ENCODE data around the gene TRIP12. TPM values are rescaled to one million over a fixed set of nuclear protein-coding genes. Genes with fewer than 3 reads are reported as not detected.

TRIP12 gene
- total RNA-seq, result 100 to 1,000 TPM; 184 to 358 TPM
- 10 to 100 TPM; 18.6 to 52.8 TPM for polyA plus RNA-seq
- long read RNA-seq, donor 1, partial matches to known transcripts, result 0 of 1 reads
- long read RNA-seq, donor 1, other reads (novel, unspliced or antisense), result 0 of 1 reads
- long read RNA-seq, donor 2, partial matches to known transcripts, result 0 of 3 reads
- long read RNA-seq, donor 2, other reads (novel, unspliced or antisense), result 0 of 3 reads
- long read RNA-seq, donor 3, partial matches to known transcripts, result 6 of 6 reads
- long read RNA-seq, donor 3, other reads (novel, unspliced or antisense), result 0 of 6 reads
- long read RNA-seq, donor 4, result 0 reads
- long read RNA-seq, donor 5, partial matches to known transcripts, result 14 of 15 reads
- long read RNA-seq, donor 5, other reads (novel, unspliced or antisense), result 0 of 15 reads

GRCh38 chr2:229921892-229922448 lies at the start of gene TRIP12:
Gene TRIP12, minus strand, starts transcription at chr2:229922009. Its CDS starts 41,930 bp downstream, at chr2:229880079.
- H3K4me3 ChIP-seq, result peak within 1 kb of the TSS; percentile 80
- no peaks in the 10 kb centered on the region for H3K9me3 ChIP-seq (ENCODE audit: control insufficient read depth in 4 of 4, insufficient read depth in 3 of 4, low read length in 3 of 4)
- peaks cover 0 to 15% (median 7%) of the 10 kb centered on the region in 5 donors for H3K4me1 ChIP-seq (ENCODE audit: control insufficient read depth in 5 of 5, insufficient read depth in 5 of 5, low read length in 5 of 5)
- WGBS, 2 donors, result 0% methylated on average over 38 to 49 of the region's 49 CpGs
- H3K27ac ChIP-seq (ENCODE audit: low read depth in 1 of 2, low read length in 1 of 2), result peak within 1 kb of the TSS; percentile 99 to 100
- no peaks in the 10 kb centered on the region for H3K36me3 ChIP-seq (ENCODE audit: control insufficient read depth in 4 of 4, insufficient read depth in 4 of 4, low read length in 4 of 4)
- ATAC-seq (ENCODE audit: insufficient read depth, low FRiP score), result peak; percentile 90
- peak within 1 kb of the TSS; percentile 82 to 83 for H3K9ac ChIP-seq (ENCODE audit: insufficient read depth in 1 of 2, low read length in 2 of 2)
- H3K27me3 ChIP-seq (ENCODE audit: control insufficient read depth in 3 of 3, insufficient read depth in 3 of 3, low read length in 2 of 3), result no peaks in the 10 kb centered on the region
- peak; percentile 96 to 98 (median 98) for DNase-seq
- no peak for TF ChIP-seq CTCF (IDR thresholded peaks at IDR 0.05; ENCODE audit: control extremely low read depth, extremely low read depth)

- no peaks in the 10 kb centered on the region for H3K36me3 ChIP-seq (ENCODE audit: control insufficient read depth in 4 of 4, insufficient read depth in 4 of 4, low read length in 4 of 4)
- H3K27ac ChIP-seq (ENCODE audit: low read depth in 1 of 2, low read length in 1 of 2), result no peak overlapping the region
- no peak for DNase-seq
- H3K4me1 ChIP-seq (ENCODE audit: control insufficient read depth in 5 of 5, insufficient read depth in 5 of 5, low read length in 5 of 5), result peaks cover 0 to 12% (median 0%) of the 10 kb centered on the region in 5 donors
- H3K4me3 ChIP-seq, result no peak overlapping the region
- TF ChIP-seq CTCF (IDR thresholded peaks at IDR 0.05; ENCODE audit: control extremely low read depth, extremely low read depth), result no peak
- H3K9ac ChIP-seq (ENCODE audit: insufficient read depth in 1 of 2, low read length in 2 of 2), result no peak overlapping the region
- H3K27me3 ChIP-seq (ENCODE audit: control insufficient read depth in 3 of 3, insufficient read depth in 3 of 3, low read length in 2 of 3), result no peaks in the 10 kb centered on the region
- 84 to 94% methylated on average over 3 of the region's 3 CpGs for WGBS, 2 donors
- no peak for ATAC-seq (ENCODE audit: insufficient read depth, low FRiP score)
- no peaks in the 10 kb centered on the region for H3K9me3 ChIP-seq (ENCODE audit: control insufficient read depth in 4 of 4, insufficient read depth in 3 of 4, low read length in 3 of 4)
Observed at GRCh38 chr2:229971298-229971790, 49.5 kb upstream of the TRIP12 start.

GRCh38 chr2:229970406-229970805 lies 48.6 kb upstream of the TRIP12 start:
- DNase-seq (no peak), ATAC-seq (ENCODE audit: insufficient read depth, low FRiP score) (no peak)
- no peak overlapping the region for H3K27ac ChIP-seq (ENCODE audit: low read depth in 1 of 2, low read length in 1 of 2)
- H3K4me3 ChIP-seq, result no peak overlapping the region
- no peaks in the 10 kb centered on the region for H3K27me3 ChIP-seq (ENCODE audit: control insufficient read depth in 3 of 3, insufficient read depth in 3 of 3, low read length in 2 of 3)
- 91 to 92% methylated on average over 3 of the region's 3 CpGs for WGBS, 2 donors
- H3K9ac ChIP-seq (ENCODE audit: insufficient read depth in 1 of 2, low read length in 2 of 2), result no peak overlapping the region
- TF ChIP-seq CTCF (IDR thresholded peaks at IDR 0.05; ENCODE audit: control extremely low read depth, extremely low read depth), result no peak
- no peaks in the 10 kb centered on the region for H3K36me3 ChIP-seq (ENCODE audit: control insufficient read depth in 4 of 4, insufficient read depth in 4 of 4, low read length in 4 of 4)
- no peaks in the 10 kb centered on the region for H3K9me3 ChIP-seq (ENCODE audit: control insufficient read depth in 4 of 4, insufficient read depth in 3 of 4, low read length in 3 of 4)
- H3K4me1 ChIP-seq (ENCODE audit: control insufficient read depth in 5 of 5, insufficient read depth in 5 of 5, low read length in 5 of 5), result peaks cover 0 to 12% (median 0%) of the 10 kb centered on the region in 5 donors

Data from lung (tissue), 16 donors.